ACC112 (cell line): ENCODE results near the gene RRM2.

Source experiments
- H2AFZ ChIP-seq: fragments of 200-600 bp; sonication (generic); one replicate; pipeline ENCODE4 v1.6.0; 2017; ENCODE audit warnings: antibody characterized with exemption, low read length; ENCODE audit not compliant: unreplicated experiment
- H3K27ac ChIP-seq: fragments of 200-600 bp; sonication (generic); 2 replicates; pipeline ENCODE4 v1.5.1; 2014; ENCODE audit warnings: low read depth, mild to moderate bottlenecking, antibody characterized with exemption, low read length, moderate library complexity
- H3K27me3 ChIP-seq: fragments of 200-600 bp; sonication (generic); 2 replicates; pipeline ENCODE4 v1.6.1; 2014; ENCODE audit warnings: mild to moderate bottlenecking, antibody characterized with exemption, low read length, moderate library complexity, mixed read lengths; ENCODE audit not compliant: insufficient read depth
- H3K36me3 ChIP-seq: fragments of 200-600 bp; sonication (generic); 2 replicates; pipeline ENCODE4 v1.6.1; 2016; ENCODE audit warnings: mild to moderate bottlenecking, antibody characterized with exemption, low read length, moderate library complexity, mixed read lengths; ENCODE audit not compliant: insufficient read depth
- H3K4me1 ChIP-seq: fragments of 200-600 bp; sonication (generic); one replicate; pipeline ENCODE4 v1.6.1; 2016; ENCODE audit warnings: low read length, mixed read lengths; ENCODE audit not compliant: insufficient read depth, unreplicated experiment, control insufficient read depth
- H3K4me3 ChIP-seq: fragments of 200-600 bp; sonication (generic); 2 replicates; pipeline ENCODE4 v1.5.1; 2014; ENCODE audit warnings: mild to moderate bottlenecking, low read depth, low read length
- H3K79me2 ChIP-seq: fragments of 200-600 bp; sonication (generic); one replicate; pipeline ENCODE4 v1.6.0; 2016; ENCODE audit warnings: low read length; ENCODE audit not compliant: control insufficient read depth, unreplicated experiment, insufficient read depth

RRM2 gene

DNA sequence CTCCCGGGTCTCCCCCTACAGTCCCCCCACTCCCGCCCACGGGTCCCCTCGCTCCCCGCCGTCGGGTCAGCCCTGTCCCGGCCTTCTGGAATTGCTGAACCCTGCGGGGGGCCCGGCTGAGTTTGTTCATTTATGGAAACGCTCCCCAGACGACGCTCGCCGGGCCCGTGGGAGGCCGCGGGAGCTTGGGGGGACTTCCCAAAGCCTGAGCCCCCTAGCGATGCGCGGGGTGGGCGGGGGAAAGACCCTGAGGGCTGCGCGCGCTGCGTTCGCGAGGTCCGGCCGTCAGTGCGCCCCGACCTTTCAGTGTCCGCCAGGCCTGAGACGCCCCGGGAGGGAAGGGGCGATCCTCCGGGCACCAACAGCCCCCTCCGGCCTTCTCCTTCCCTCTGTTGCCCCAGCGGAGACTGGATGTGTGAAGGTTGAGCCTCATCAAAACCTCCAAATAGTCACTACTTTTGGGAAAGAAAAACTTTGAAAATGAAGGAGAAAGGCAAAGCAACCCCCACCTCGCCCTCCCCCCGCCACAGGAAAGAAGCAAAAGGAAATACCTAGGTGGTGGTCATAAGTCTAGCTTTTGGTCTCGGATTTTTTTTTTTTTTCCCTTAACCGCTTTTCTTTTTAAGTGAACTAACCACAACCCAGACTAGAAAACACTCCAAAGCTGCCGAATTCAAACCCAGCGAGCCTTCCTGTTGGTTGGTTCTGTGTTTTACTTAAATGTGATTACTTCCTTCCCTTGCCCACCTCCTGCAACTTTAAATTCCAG lies 41.8 kb upstream of the RRM2 start:
- H3K4me1 ChIP-seq = no peaks in the 10 kb centered on the region
- peak overlapping the region; percentile 78; the same call in 1 of the 2 replicates for H3K4me3 ChIP-seq
- no peaks in the 10 kb centered on the region for H3K79me2 ChIP-seq
- H2AFZ ChIP-seq = peak overlapping the region; percentile 50
- no peak overlapping the region for H3K27ac ChIP-seq
- peaks cover 75% of the 10 kb centered on the region for H3K27me3 ChIP-seq
- no peaks in the 10 kb centered on the region for H3K36me3 ChIP-seq

- Histone ChIP-seq H3K27ac (no peak overlapping the region), H3K4me3 (no peak overlapping the region), H3K79me2 (no peaks in the 10 kb centered on the region), H2AFZ (no peak overlapping the region), H3K36me3 (no peaks in the 10 kb centered on the region), H3K27me3 (peaks cover 60% of the 10 kb centered on the region), H3K4me1 (no peaks in the 10 kb centered on the region)
Measured at GRCh38 chr2:10083046-10083445, 39.5 kb upstream of the RRM2 start.

GRCh38 chr2:10083692-10084211 lies 38.8 kb upstream of the RRM2 start:
- H3K4me3 ChIP-seq = no peak overlapping the region
- H3K4me1 ChIP-seq = no peaks in the 10 kb centered on the region
- H3K79me2 ChIP-seq = no peaks in the 10 kb centered on the region
- no peak overlapping the region for H2AFZ ChIP-seq
- no peaks in the 10 kb centered on the region for H3K36me3 ChIP-seq
- H3K27me3 ChIP-seq = peaks cover 54% of the 10 kb centered on the region
- H3K27ac ChIP-seq = no peak overlapping the region

DNA sequence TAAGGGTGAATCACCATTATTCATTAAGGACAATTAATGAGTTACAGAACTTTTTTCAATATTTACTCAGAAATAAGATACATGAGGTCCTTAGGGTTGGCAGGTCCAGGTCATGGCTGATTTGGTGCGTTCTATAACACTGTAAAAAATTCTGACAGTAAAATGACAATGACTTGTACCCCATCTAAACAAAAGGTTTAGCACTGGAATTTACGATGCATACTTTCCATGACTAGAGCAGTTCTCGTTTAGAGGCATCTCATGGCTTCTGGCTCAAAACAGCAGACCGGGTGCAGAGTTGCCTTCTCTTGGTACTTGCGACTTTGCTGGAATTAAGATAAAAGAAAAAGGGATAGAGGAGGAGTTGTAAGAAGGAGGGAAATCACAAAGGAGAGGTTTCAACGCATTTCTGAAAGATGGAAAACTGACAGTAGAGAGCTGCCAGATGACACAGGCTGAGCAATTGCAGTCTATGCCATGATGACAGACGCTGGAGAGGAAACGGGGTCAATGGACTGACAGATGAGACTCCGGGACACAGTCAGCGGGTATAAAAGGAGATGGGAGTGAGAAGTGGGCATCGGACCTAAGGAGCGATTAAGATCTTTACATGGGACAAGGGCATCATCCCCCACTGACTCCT lies 38.2 kb upstream of the RRM2 start:
- Histone ChIP-seq H3K4me1 (no peaks in the 10 kb centered on the region), H3K79me2 (no peaks in the 10 kb centered on the region), H3K27ac (no peak overlapping the region), H3K4me3 (no peak overlapping the region), H3K36me3 (no peaks in the 10 kb centered on the region), H2AFZ (no peak overlapping the region), H3K27me3 (peaks cover 57% of the 10 kb centered on the region)

- H3K27ac ChIP-seq = no peak overlapping the region
- no peaks in the 10 kb centered on the region for H3K36me3 ChIP-seq
- H3K4me1 ChIP-seq = no peaks in the 10 kb centered on the region
- no peak overlapping the region for H3K4me3 ChIP-seq
- H2AFZ ChIP-seq = no peak overlapping the region
- peaks cover 65% of the 10 kb centered on the region for H3K27me3 ChIP-seq
- no peaks in the 10 kb centered on the region for H3K79me2 ChIP-seq
Measured at GRCh38 chr2:10085043-10085667, 37.4 kb upstream of the RRM2 start.

- Histone ChIP-seq H3K4me1 (no peaks in the 10 kb centered on the region), H3K27ac (no peak overlapping the region), H3K4me3 (no peak overlapping the region), H2AFZ (no peak overlapping the region), H3K27me3 (peaks cover 66% of the 10 kb centered on the region), H3K79me2 (no peaks in the 10 kb centered on the region), H3K36me3 (no peaks in the 10 kb centered on the region)
Measured at GRCh38 chr2:10085668-10086059, 36.9 kb upstream of the RRM2 start.

- H3K36me3 ChIP-seq = no peaks in the 10 kb centered on the region
- H3K27ac ChIP-seq = no peak overlapping the region
- peaks cover 69% of the 10 kb centered on the region for H3K27me3 ChIP-seq
- no peaks in the 10 kb centered on the region for H3K79me2 ChIP-seq
- no peaks in the 10 kb centered on the region for H3K4me1 ChIP-seq
- no peak overlapping the region for H3K4me3 ChIP-seq
- no peak overlapping the region for H2AFZ ChIP-seq
Measured at GRCh38 chr2:10086950-10087349, 35.6 kb upstream of the RRM2 start.

DNA sequence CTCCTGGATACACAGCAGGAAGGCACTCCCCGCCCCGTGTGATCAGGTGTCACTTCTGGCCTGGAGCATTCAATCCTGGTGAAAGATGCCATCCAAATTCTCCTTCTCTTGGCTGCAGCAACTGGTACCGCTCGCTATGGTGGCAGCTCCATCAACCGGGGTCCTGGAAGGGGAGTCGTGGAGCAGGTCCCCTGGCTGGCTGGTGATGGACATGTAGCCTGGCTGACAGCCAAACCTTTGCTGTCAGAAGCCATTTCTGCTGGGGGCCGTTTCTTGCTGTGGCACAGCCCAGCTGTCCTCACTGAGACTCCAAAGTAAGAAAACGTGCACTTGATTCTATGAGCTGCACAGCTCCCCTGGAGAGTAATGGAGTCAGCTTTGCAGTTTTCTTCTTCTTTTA lies 35.2 kb upstream of the RRM2 start:
- no peak overlapping the region for H3K4me3 ChIP-seq
- H3K79me2 ChIP-seq = no peaks in the 10 kb centered on the region
- H2AFZ ChIP-seq = no peak overlapping the region
- no peak overlapping the region for H3K27ac ChIP-seq
- no peaks in the 10 kb centered on the region for H3K36me3 ChIP-seq
- H3K27me3 ChIP-seq = peaks cover 68% of the 10 kb centered on the region
- no peaks in the 10 kb centered on the region for H3K4me1 ChIP-seq

DNA sequence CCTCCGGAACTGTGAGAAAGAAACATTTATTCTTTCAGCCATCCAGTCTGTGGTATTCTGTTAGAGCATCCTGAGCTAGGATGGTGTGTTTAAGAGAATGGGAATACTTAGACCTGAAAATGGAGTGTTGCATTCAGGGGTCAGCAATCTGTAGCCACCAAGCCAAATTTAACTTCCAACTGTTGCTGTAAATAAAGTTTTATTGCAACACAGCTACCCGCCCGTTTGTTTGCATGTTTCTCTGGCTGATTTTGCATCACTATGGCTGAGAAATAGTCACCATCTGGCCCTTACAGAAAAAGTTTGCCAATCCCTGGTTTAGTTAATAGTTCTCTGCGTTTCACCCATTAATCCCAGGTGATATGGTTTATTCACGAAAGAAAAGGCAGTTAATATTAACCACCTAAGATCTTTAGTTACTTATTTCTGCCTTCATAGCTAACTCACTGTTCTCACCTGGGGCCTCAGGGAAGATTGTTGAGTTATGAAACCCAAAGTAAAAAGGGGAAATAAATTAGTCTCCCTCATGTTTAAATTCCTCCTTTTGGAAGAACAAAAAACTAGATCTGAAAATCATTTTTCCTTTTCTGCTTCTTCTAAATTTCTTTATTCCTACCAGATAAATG lies 32.9 kb upstream of the RRM2 start:
- no peaks in the 10 kb centered on the region for H3K79me2 ChIP-seq
- no peak overlapping the region for H3K27ac ChIP-seq
- H2AFZ ChIP-seq = no peak overlapping the region
- H3K27me3 ChIP-seq = peaks cover 47% of the 10 kb centered on the region
- H3K4me1 ChIP-seq = no peaks in the 10 kb centered on the region
- H3K4me3 ChIP-seq = no peak overlapping the region
- H3K36me3 ChIP-seq = no peaks in the 10 kb centered on the region

DNA sequence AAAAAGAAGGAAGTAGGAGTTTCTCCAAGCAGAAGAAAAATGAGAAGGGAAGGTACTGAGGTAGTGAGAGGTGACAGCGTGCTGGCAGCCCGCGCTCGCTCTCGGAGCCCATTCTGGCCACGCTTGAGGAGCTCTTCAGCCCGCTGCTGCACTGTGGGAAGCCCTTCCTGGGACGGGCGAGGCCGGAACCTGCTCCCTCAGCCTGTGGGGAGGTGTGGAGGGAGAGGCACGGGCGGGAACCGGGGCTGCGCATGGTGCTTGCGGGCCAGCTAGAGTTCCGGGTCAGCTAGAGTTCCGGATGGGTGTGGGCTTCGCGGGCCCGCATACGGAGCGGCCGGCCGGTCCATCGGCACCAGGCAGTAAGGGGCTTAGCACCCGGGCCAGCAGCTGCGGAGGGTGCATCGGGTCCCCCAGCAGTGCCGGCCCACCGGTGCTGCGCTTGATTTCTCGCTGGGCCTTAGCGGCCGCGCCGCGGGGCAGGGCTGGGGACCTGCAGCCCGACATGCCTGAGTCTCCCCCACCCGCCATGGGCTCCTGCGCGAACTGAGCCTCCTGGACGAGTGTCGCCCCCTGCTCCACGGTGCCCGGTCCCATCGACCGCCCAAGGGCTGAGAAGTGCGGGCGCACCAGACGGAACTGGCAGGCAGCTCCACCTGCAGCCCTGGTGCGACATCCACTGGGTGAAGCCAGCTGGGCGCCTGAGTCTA lies 31.2 kb upstream of the RRM2 start:
- Histone ChIP-seq H3K79me2 (no peaks in the 10 kb centered on the region), H3K27ac (no peak overlapping the region), H3K36me3 (no peaks in the 10 kb centered on the region), H3K4me3 (no peak overlapping the region), H2AFZ (no peak overlapping the region), H3K27me3 (peaks cover 34% of the 10 kb centered on the region), H3K4me1 (no peaks in the 10 kb centered on the region)
